GM19463 (cell line): ENCODE results near the gene AIP.

Experiments used
- ATAC-seq: cut with Tn5 transposase; IDR thresholded peaks from one replicate; pipeline ENCODE4 v1.9.1; 2021; ENCODE audit warnings: mild to moderate bottlenecking, moderate library complexity; ENCODE audit not compliant: unreplicated experiment

AIP gene

DNA sequence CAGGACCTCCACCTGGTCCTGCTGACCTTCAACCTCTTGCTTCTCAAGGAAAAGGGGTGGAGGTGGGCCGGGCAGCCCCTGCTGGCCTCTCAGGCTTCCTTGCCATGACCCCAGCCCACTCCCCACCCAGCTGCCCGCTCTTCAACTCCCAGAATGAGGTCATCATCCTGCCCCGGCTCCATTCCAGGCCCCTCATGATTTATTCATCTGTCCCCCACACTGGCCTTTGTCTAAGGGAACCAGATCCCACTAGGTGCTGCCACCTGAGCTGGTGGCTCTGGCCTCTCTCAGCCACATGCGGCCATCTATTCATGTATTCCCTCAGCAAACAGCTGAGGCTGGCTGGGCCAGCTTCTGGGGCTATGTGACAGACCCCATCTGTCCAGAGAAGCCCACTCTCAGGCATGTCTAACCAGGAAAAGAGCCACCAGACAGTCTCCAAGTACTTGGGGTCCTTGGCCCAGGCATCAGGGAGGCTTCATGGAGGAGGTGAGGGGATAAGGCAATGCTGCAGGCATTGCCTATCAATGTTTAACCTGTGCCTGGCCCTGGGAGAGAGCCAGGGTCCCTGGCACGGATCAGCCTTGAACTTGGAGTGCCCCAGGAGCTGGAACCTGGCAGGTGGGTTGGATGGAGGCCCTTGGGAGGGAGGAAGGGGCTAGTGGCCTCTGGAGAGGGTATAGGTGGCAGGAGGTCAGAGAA is 42.6 kb downstream of the AIP start:
- ATAC-seq, result no peak

DNA sequence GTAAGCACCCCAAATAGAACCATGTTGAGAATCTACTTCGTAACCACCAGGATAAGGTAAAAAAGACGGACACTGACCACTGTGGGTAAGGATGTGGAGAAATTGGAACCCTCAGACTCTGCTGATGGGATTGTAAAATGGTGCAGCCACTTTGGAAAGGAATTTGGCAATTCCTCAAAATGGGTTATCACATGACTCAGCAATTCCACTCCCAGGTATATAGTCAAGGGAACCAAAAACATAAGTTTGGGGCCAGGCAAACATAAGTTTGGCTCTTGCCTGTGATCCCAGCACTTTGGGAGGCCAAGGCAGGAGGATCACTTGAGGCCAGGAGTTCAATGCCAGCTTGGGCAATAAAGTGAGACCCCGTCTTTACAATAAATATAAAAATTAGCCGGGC is 45.5 kb downstream of the AIP start:
- ATAC-seq, result no peak

DNA sequence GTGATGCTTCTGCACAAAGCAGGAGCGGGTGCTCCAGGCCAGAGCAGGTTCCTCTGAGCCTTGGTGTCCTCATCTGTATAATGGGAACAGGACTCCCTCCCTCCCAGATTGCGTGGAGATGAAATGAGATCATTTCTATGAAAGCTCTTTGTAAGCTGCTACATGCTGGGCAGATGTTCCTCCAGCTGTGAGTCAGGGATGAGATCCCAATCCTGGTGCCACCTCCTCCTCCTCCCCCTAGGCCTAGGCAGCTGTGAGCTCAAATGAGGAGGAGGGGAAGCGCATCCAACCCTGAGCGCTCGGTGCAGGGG is 47.4 kb downstream of the AIP start:
- no peak for ATAC-seq

DNA sequence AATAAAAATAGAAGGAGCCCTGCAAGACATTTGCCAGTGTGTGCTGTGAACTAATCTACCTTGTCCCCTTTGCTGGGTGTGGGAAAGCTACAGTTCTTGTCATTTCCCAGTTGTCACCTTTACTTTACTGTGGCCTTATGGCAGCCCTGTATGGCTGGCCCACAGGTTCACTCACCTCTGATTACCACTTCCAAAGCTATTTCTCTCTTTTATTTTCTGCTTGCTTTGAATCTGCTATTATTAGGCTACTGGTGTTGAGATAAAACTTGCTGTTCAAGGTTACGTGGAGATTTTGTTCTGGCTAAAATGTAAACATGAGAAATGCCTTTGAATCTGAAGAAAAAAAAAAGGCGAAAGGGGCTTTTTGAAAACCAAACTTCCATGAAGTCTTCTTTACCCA is 50.1 kb downstream of the AIP start:
- no peak for ATAC-seq

DNA sequence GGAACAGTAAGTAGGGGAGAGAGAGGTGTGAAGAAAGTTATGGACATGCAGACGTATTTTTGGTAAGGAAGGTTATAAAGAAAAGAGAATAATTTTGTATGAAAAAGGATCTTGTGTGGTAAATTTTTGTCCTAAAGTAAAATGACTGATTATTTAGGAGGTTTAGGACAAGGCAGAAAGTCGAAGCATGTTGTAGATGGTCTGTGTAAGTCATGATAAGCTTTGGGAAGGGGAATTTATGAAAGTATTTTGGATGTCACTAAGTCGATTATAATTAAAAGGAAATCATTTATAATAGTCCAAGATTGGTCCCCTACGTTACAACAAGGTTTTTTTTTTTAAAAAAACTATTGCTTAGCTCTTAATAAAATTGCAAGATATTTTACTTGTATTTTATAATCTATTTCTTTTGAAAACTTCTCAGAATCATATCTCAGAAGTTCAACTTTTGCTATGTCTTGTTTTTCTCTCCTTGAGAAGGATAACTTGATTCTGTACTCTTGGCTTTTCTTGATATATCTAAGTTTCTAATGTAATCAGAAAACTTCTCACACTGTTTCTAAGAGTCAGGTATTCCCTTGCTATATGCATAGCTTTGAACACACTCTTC is 51.3 kb downstream of the AIP start:
- ATAC-seq, result no peak

DNA sequence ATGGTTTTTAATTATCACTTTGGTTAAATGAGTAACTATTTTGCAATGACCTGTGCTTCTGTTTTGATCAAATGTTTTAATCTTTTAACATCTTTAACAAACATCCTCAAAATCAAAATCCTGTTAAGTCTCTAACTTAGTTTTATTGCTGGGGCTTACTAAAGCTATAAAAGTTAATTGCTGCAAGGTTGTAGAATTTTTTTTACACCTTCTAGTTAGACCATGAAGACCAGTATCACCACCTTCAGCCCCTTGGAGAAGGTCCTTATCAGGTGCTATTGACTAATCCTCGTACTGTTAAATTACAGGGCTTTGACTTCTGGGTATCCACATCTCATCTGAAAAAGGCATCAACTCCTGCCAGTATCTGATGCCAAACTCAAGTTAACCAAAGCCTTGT is 52.7 kb downstream of the AIP start:
- ATAC-seq, result no peak

DNA sequence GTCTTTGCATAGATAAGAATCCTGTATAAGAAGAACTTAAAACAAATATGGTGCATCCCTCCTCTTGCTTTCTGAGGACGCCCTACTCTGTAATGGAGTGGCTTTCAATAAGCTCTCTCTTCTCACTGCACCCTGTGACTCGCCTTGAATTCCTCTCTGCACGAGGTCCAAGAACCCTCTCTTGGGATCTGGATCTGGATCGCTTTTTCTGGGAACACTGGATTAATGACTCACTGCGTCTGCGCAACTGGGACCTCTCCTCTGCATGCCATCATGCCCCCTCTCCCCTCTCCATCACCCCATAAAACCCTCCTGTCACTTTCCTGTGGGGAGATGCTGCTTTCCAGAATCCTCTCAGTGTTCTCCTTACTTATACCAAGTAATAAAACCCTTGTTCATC is 55.5 kb downstream of the AIP start:
- no peak for ATAC-seq

DNA sequence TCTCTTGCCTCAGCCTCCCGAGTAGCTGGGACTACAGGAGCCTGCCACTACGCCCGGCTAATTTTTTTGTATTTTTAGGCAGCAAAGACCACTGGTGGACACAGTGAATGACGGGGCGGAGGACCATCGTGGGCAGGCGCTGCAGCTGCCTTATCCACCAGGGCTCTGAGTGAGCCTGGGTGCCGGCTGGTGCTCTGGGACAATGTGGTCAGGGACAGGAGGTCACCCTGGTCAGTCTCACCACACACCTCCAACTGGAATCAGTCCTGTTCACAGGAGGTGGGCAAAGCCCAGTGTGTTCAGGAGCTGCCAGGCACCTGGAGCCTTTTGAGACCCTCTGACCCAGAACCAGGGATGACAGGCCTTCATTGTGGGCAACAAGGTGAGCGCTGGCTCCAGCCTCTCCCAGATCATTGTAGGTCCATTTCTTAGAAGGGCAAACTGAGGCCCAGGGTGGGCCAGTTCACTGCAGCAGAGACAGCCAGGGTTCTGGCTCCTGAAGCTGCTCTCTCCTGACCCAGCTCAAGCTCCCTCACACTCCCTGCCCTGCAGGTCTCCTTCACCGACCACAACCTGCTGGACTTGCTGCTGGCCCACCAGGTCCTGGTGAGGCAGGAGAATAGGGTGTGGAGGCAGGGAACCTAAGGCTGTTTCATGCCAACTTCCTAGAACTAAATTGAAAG is 56.1 kb downstream of the AIP start:
- no peak for ATAC-seq

DNA sequence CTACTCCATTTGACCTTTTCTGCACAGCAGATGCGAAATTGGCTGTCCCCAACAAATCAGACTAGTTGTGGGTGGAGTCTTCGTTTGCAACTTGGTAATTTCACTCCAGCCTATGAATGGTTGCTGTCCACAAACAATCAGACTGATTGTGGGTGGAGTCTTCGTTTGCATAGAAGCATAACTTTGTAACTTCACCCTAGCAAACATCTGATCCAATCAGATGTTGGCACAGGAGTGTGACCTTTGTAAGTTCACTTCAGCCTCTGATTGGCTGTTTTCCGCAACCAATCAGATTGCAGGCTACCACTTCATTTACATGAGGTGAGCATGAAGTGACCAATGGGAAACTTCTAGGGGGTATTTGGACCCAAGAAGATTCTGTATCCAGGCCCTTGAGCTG is 56.7 kb downstream of the AIP start:
- no peak for ATAC-seq
